Inflammatory macrophage treated with lipopolysaccharide for 1 hour (primary cell): ENCODE results near the gene CRYBB1.

Experiments
- DNase-seq, 2 donors: peaks; one replicate each; pipeline ENCODE4 v3.0.0-alpha.2; 2020 to 2022

Gene CRYBB1

DNA sequence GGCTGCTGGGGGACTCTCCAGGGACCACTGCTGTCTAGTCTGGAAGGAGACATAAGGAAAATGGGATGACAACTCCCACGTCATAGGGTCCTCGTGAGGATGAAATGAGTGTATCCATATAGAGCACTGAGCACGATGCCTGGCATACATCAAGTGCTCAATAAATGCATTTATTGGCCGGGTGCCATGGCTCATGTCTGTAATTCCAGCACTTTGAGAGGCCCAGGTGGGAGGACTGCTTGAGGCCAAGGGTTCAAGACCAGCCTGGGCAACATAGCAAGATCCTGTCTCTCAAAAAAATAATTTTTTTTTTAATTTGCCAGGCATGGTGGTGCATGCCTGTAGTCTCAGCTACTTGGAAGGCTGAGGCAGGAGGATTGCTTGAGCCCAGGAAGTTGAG is 15.7 kb downstream of the CRYBB1 start:
- DNase-seq: no peak

DNA sequence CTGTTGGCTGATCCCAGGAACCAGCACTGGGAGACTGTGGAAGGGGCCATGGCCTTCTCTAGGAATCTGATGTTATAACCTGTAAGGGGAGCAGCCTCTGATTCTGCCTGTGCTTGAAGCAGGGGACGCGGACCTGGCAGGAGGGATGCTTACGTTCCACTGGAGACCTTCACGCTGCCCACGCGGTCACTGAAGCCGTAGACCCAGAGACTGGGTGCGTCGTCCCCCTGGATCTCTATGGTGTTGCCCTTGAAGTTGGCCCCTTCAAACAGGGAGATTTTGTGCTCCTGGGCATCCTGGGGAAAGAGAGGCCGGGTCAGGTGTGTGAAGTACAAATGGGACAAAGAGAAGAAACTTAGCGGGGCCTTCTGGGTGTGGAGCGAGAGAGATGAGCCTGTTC is 16.1 kb downstream of the CRYBB1 start:
- DNase-seq: no peak

DNA sequence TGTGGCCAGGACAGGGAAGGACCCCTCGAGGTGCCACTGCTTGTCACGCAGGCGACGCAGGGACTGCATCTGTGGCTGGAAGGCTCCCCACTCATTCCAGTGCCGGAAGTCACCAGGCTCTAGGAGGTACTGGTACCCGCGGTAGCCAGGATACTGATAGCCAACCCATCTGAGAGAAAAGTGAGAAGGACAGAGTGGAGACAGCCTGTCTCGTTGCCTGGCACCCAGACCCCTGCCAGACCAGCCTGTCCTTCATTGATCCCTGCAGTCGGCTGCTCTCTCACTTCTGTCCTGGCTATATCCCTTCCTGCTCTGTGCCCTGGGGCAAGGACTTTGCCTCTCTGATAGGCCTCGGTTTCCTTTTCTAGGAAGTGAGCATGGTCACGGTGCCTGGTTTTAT is 18.3 kb downstream of the CRYBB1 start:
- no peak for DNase-seq

DNA sequence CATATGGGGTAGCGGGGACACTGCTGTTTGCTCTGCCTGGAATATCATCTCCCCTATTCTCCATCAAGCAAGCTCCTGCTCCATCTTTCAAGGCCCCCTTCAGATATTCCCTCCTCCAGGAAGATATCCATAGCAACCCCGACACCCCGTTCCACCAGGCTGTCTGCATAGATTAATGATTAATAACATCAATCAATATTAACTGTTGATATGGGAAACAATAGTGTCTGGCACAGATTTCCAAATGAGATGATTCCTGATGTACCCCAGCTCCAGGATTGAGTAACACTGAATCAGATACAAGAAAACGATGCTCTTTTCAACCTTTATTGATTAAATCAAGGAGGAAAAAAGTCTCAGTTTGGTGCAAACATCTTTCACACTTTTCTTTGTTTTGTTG is 20.3 kb downstream of the CRYBB1 start:
- no peak for DNase-seq

DNA sequence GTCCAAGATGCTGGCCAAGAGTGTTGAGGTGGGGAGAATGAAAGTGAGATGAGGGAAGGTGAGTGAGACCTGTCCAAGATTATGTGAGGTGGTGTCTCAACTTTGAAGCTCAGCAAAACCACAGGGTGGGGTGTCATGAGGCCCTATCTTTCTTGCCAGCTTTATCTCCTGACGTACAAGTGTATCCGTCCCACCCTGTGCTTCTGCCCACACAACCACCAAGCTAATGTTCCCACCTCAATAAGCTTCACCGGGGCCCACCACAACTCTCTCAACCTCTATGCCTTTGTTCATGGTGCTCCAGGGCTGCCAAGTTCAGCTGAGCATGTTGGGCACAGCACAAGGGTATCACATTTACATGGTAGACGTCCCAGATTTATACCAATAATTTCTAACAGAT is 20.8 kb downstream of the CRYBB1 start:
- DNase-seq: no peak

DNA sequence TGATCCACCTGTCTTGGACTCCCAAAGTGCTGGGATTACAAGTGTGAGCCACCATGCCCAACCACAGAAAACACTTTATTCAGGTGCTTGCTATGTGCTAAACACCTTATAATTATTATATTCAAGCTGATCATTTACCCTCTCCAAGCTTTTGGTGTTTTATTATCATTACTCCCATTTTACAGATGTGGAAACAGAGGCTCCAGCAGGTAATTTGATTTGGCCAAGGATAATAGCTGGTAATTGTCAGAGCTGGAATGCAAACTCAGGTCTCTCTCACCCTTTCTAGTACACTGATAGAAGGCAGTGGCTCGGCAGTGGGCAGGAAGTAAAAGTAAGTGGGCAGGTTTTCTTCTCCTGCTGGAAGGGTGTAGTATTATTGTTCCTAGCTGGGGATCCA is 24.1 kb downstream of the CRYBB1 start:
- DNase-seq: no peak

DNA sequence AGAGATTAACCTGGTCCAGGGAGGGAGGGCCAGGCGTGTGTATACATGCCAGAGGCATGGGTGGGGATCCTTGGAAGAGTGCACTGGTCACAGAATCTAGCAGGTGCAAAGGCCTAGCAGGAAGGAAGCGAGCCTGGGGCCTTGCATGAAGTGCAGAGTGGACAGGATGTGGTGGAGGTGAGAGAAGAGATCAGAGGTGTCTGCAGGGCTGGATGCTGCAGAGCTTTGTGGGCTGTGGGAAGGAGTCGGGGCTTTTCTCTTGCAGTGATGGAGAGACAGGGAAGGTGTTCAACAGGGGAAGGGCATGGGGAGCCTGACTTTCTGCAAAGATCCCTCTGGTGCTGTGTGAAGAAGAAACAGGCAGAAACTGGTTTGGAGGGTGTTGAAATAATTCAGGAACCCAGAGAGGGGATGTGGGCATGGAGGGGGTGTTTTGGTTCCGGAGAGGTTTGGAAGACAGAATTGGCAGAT is 25.4 kb downstream of the CRYBB1 start:
- DNase-seq: peak in 1 of 2 donors; percentile 17

DNA sequence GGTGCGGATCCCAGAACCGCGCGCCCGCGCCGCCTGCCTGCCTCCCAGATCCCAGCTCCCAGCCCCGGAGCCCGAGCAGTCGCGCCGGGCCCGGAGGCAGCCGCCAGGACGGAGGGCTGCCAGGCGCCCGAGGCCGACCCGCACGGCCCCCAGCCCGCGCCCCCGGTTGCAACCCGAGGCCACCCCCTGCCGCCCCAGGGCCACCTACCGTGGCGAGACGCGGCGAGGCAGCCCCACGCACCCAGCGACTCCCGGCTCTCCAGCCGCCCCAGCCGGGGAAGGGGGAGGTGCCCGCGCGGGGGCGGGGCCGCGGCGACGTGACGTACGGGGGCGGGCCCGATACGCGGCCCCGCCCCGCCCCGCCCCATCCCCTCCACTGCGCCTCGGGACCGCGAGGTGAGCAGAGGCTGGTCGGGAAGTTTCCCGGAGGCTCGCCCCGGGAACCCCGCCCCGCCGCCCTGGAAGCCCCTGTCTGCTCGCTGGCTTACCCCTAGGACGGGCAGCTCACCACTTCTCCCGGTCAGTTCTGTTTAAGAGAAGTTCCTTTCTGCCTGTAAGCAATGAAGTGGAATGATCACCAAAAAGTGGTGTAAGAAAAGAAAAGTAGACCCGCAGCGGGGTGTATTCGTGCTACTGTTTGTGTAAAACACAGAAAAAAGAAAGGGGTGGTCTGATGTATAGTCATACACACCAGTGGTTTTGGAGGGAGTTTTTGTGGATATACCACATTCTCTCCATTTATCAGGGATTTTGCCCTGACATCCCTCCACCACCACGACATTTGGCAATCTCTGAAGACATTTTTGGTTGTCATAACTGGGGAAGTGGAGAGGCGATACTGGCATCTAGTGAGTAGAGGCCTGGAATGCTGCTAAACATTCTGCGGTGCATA is 27.7 kb downstream of the CRYBB1 start, which contains the start of gene TPST2:
Gene TPST2, minus strand, starts transcription at position 288 of the 892 bp plus-strand sequence. CDS start 48,502 bp downstream, outside the sequence.
- DNase-seq: peak; percentile 73 to 83

DNA sequence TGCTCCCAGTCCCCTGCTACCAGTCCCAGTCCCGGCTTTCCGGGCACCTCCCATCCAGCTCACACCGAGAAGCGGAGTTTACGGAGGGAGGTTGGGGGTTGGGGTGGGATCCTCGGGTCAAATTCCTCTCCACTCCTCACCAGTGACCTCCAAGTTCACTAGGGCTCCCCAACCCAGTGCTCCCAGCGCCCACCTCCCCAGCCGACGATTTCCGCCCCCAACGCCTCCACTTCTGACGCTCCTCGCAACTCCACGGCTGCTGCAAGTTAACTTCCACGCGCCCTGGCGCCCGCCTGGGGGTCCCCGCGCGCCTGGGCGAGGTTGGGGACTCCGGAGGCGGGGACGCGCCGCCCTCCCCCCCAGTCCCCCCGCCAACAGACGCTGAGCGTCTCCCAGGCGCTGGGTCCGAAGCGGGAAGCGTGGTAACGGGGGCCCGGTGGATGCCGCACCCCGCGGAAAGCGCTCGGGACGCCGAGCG is 28.4 kb downstream of the CRYBB1 start:
- peak; percentile 23 for DNase-seq

DNA sequence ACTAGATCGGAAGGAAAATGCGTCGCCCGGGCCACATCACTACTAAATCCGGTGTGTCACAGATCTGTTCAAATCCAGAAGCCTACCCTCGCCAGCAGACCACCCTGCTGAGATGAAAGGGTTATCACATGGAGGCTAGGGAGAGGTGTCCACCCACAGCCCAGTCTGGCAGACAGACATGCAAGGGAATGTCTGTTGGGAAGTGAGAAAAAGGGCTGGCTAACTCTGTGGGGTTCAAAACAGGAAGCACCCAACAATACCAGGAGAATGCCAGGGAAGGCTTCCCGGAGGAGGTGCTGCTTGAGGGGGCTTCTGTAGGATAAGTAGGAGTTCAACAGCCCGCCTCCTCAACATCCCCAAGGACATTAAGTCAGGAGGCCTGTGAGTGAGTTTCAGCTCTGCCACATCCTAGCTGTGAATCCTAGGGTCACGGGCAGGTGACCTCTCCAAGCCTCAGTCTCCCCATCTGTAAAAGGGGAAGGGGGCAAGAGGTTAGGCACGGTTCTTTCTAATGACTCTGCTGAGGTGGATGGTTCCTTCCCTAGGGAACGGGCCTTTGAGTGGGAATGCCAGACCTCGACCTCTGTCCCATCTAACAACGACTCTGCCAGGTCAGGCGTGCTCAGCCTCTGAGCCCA is 29.0 kb downstream of the CRYBB1 start:
- DNase-seq: peak; percentile 23 to 25

DNA sequence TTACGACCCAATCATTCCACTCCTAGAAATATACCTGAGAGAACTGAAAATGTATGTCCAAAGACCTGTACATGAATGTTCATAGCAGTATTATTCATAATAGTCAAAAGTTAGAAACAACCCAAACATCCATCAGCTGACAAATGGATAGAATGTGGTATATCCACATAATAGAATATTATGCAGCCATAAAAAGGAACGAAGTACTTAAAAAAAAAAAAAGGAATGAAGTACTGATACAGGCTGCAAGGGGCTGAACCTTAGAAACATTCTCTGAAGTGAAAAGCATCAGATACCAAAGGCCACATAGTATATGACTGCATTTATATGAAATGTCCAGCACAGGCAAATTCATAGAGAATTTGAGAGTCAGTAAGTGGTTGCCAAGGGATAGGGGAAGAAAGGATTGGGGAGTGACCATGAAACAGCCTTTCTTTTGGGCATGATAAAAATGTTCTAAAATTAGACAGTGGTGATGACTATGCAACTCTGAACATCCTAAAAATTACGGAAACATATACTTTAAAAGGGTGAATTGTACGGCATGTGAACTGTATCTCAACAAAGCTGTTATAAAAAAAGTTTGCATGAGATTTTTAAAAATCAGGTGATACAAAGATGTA is 29.7 kb downstream of the CRYBB1 start:
- DNase-seq: peak; percentile 58 to 63

DNA sequence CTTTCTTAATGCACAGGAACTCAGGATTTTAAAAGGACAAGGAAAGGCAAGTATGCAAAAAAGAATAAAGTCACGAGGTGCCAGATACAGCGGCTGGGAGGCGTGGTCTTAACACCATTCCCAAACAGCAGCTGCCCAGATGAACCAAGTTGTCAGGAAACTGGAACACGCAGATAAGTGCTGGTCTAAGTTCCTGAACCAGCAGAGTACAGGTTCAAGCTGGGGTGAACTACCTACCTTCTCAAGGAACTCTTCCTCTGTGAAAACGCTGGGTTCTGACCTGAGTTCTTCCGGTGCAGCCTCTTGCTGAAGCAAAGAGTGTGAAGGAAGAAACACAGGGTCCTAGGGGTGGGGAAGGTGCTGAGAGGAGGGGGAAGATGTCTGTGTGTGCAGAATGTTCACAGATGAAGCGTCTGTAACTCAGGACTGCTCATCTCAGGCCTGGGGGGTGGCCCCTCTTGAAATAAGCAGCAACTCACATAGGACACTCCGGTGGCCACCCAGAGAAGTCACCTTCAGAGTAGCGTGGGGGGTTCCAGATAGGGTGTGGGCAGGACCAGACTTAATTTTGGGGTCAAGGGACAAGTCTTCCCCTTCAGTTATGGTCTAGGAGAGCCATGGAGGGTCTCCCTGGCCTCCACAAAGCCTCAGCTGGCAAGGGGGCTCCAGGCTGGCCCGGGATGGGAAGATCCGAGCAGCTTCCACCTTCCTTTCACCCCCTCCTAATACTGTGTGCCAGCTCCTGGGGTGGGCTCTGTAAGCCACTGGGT is 31.1 kb downstream of the CRYBB1 start:
- DNase-seq: no peak

DNA sequence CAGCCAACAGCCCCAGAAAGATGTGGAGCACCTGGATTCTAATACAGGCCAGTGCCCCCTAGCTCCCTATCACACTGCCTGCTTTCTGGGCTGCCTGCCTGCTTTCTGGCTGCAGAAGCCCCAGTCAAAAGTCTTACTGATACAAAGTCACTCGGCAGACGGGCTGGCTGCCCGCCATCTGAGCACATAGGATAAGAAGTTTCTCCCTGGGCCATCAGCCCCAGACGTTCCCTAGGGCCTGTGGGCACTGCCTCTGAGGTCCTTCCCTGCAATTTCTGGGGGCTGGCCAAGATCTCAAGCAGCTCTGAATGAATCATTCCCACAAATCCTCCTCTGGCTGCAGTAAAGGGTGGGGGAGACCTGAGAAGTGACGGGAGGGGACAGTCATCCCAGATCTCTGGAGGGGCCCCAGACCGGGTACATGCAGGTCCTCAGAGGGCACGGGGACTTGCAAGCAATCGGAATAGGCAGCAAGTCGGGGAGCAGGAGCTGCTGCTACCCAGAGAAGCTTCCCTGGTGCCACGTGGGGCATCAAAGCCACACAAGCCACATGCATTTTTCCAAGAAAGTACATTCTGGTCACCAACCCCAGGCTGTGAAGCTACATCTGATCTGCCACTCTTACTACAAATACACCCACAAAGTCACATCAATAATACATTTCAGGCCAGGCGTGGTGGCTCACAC is 32.6 kb downstream of the CRYBB1 start:
- DNase-seq: no peak

DNA sequence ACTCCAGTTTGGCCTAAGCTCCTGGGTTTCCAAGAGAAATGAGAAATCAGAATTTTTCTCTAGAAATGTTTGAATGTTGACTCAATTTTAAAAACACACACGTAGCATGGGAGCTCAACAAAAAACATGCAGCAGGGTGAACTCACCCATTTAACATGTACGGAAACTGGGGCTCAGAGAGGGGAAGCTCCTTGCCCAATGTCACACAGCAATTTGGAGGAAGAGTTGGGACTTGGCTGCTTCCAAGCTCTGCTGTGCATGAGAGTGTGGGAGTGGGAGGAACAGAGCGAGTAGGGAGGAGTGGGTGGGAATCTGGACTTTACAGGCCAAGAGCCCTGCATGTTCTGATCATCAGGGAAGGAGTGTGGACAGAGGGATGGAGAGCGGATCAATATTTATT is 33.8 kb downstream of the CRYBB1 start:
- DNase-seq: no peak

DNA sequence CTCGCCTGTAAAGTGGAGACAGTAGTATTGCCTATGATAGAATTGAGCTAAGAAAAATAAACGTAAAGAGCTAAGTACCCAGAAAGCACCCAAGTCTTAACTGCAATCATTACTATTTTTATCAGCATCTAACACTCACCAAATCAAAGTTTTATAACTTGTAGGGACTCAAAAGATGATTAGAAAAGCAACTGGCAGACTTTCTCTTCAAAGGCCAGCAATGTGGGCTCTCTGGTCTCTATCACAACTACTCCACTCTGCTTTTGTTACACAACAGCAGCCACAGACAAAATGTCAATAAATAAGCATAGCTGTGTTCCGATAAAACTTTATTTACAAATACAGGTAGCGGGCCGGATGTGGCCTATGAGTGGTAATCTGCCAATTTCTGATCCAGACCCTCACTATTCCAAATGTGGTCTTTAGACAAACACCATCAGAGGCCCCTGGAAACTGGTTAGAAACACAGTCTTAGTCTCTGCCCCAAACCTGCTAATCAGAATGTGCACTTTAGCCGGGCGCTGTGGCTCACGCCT is 36.1 kb downstream of the CRYBB1 start:
- DNase-seq: no peak

DNA sequence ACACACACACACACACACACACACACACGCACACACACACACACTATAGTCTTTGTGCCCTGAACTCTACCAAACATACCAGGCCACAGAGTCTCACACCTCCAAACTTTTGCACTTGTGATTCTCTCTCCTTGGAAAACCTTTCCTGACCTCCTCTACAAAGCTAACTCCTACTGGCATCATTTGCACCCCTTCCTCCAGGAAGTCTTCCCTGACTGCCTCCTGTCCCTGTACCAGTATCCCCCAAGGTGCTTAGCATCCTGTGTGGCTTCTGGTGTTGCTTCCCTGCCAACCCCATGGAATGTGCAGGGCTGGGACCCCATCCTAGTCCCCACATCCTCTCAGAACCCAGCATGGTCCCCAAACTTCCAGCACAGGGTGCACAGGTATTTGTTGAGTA is 36.8 kb downstream of the CRYBB1 start:
- DNase-seq: no peak

DNA sequence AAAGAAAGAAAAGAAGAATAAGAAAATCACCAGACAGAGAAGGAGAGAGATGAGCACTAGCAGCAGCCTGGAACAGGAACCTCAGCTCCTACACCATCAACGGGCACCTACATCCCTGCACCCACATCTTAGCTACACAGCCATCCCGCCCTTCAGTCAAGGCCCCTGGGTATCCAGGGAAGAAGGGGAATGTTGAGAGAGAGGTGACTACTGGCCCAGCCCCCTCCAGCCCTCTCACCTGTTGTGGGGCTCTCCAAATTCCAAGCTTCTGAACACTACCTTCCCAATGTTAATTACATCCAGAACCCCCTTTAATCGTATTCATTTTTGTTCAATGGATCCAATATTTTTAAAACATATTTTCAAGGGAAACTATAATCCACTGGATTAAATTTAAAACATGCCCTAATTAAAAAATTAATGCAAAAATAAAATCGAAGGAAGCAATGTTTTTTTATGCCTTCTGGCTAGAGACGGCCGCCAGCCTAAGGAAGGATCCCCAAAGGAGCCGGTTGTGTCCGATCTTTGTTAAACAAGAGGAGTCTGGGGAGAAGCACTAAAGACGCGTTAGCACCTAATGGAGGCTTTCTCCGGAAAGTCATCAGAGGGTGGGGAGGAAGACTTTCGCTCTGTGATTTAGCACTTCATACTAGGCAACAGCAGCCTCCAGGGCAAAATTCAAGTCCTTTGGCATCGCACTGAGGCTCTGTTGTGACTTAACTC is 37.4 kb downstream of the CRYBB1 start:
- DNase-seq: no peak

DNA sequence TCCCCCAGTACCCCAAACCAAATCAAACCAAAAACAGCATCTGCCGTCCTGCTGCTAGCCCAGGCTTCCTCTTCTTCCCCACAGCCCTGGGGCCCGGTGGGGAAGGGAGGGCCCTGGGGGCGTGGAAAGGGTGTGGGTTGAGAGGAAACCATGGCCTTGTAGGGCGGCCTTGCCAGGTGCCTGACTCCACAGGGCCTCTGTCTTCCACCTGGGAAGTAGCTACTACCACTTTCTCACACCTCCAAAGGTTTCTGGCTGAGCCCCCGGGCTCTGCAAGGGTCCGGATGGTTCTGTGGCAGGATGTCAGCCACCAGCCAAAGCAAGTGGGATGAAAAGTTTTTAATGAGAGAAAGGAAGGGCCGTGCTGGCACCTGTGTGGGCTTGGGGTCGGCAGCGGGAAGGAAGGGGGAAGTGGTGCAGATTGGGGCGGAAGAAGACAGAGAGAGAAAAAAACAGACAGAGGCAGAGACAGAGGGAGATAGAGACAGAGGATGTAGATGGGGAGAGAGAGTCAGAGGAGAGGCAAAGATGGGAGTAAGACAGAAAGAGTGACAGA is 38.4 kb downstream of the CRYBB1 start:
- DNase-seq: peak; percentile 26 to 47

DNA sequence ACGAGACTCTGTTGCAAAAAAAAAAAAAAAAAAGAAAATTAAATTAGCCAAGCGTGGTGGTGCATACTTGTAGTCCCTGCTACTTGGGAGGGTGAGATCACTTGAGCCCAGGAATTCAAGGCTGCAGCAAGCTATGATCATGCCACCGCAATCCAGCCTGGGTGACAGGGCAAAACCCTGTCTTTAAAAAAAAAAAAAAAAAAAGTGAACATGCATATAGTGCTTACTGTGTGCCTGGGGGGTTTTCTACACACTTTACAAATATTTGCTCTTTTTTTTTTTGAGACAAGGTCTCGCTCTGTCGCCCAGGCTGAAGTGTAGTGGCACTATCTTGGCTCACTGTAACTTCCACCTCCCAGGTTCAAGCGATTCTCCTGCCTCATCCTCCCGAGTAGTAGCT is 40.7 kb downstream of the CRYBB1 start:
- no peak for DNase-seq

DNA sequence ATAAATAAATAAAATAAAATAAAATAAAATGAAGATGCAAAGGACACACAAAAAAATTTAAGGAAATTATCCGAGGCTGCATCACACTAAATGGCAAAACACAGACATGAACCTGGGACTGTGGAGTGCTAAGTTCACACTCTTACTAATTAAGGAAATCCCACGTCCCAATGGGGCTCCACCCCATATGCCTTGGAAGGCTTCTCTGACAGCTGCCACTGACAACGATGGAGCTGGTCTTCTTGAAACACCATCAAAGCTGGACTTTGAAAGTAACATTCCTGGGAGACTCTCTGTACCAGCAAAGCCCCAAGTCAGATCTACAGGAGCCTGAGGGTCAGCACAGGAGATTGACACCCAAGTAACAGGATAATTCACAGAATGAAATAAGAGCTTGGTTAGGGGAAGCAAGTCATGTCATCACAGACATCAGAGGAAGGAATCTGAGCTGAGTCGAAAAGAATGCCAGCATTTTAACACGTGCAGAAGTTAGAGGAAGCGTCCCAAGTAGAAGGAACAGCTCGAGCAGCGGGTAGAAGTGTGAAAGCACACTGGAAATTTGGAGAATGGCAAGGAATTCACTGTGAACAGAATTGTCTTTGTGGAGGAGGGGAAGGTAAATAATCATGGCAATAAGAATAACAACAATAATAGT is 41.7 kb downstream of the CRYBB1 start:
- DNase-seq: peak; percentile 63 to 68
